Measurements from ENCODE around the gene ZNF521.

DNA sequence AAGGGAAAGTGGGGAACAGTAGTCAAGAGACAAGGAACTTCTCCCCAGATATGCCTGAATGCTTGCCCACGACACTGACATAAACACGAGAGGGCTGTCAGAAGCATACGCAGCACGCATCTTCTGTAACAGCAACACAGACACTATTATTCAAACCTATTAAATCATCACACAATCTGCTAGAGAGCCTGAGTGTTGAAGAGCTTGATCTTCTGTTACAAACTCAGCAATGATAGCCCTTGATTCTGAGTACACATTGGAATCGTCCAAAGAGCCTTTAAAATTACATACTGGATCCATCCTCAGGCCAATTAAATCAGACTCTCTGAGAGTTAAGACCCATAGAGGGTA is 111.6 kb downstream of the ZNF521 start:
- TF ChIP-seq JUNB (IDR thresholded peaks at IDR 0.05; ENCODE audit: unreplicated experiment), result no peak
- no peak for TF ChIP-seq CREB1 (CRISPR knock-in tag; IDR thresholded peaks at IDR 0.05; ENCODE audit: low read depth)
- no peak for TF ChIP-seq ZNF331 (CRISPR knock-in tag; IDR thresholded peaks at IDR 0.05; ENCODE audit: low read depth)
- TF ChIP-seq, protein P1, sequence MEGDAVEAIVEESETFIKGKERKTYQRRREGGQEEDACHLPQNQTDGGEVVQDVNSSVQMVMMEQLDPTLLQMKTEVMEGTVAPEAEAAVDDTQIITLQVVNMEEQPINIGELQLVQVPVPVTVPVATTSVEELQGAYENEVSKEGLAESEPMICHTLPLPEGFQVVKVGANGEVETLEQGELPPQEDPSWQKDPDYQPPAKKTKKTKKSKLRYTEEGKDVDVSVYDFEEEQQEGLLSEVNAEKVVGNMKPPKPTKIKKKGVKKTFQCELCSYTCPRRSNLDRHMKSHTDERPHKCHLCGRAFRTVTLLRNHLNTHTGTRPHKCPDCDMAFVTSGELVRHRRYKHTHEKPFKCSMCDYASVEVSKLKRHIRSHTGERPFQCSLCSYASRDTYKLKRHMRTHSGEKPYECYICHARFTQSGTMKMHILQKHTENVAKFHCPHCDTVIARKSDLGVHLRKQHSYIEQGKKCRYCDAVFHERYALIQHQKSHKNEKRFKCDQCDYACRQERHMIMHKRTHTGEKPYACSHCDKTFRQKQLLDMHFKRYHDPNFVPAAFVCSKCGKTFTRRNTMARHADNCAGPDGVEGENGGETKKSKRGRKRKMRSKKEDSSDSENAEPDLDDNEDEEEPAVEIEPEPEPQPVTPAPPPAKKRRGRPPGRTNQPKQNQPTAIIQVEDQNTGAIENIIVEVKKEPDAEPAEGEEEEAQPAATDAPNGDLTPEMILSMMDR (conservative IDR thresholded peaks at IDR 0.05; ENCODE audit: low read depth in 2 of 2), result no peak

Measured in GM23338 (cell line).